Measurements from ENCODE around the gene USP48. TPM values are rescaled to one million over a fixed set of nuclear protein-coding genes. Genes with fewer than 3 reads are reported as not detected.

USP48 gene
- total and polyA plus RNA-seq, 3 experiments from 2014 or later = 41.4 to 61.5 (median 60.6) TPM

DNA sequence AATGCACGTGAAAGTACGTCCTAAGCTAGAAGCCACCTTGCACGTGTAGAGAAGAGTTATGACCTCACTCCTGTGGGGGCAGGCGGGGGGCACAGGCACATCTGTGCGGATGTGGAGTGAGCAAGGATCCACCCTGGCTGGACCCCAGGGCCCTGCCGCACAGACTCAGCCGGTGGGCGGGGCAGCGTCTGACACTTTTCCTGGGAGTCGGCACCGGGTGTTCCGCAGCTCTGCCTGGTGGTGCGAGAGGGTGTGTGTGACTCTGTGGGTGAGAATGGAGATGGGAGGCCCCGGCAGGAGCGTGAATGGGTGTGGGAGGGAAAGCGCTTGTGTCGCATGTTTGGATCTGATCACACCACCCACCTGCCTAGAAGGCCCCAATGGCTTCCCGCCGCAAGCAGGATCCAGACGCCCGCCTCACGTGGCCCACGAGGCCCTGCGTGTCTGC, 143.3 kb downstream of the USP48 start:
- H3K4me1 ChIP-seq (ENCODE audit: insufficient read depth, low read length) = no peaks in the 10 kb centered on the region
- Mint-ChIP-seq H3K9me3 (no peaks in the 10 kb centered on the region), H3K4me1 (no peaks in the 10 kb centered on the region), H3K36me3 (no peaks in the 10 kb centered on the region), H3K27ac (peak overlapping the region in 1 of 8 donors; percentile 82), H3K4me3 (no peak overlapping the region), H3K27me3 (peaks cover 5 to 38% of the 10 kb centered on the region in 2 donors)
- CTCF ChIA-PET = interaction anchor here (1.0 kb wide), 1 partner anchor 19 kb away, joined by 3 read pairs; no protein-coding TSS in a partner anchor
- H3K27me3 ChIP-seq (ENCODE audit: insufficient read depth, low read length, poor library complexity, severe bottlenecking) = no peaks in the 10 kb centered on the region
- H3K27ac ChIP-seq (ENCODE audit: low read depth, low read length) = peak overlapping the region; percentile 74
- H3K36me3 ChIP-seq (ENCODE audit: insufficient read depth, low read length) = no peaks in the 10 kb centered on the region
- POLR2A ChIA-PET = no interaction called here
- H3K9me3 ChIP-seq (ENCODE audit: low read length) = no peaks in the 10 kb centered on the region
- DNase-seq = no peak
- no peak overlapping the region for H3K4me3 ChIP-seq (ENCODE audit: low read length)

DNA sequence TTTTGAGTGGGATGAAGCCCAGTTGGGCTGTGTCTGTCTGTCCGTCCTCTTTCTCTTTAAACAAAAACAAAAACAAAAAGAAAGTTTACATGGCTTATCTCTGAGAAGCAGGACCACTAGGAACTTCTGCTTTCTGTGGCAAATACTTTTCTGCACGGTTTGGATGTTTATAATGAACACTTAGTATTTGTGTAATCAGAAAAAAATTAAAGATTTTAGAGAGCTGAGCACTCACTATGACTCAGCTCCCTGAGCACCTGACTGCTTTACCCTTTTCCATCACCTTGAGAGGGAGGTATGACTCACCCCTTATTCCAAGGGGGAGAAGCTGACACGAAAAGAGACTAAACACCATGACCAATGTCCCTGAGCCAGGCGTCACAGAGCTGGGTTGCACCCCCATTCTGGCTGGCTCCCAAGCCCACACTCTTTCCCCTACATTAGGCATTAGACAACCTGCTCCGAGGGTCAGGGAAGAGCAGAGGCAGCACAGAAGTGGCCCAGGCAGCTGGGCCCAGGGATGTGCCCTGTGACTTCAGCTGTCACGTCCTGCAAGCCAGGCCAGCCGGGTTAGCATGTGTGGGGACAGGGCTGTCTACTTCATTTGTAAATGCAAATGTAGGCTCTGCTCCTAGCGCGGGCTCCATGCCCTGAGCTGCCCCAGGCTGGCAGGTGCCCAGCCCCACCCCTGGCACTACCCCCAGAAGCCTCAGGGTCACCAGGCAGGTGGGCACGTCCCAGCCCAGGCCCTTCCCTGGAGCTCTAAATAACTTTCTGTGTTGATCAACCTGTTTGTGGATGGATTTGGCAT, 144.2 kb downstream of the USP48 start:
- POLR2A ChIA-PET = no interaction called here
- H3K9me3 Mint-ChIP-seq = no peaks in the 10 kb centered on the region
- Histone ChIP-seq H3K36me3 (ENCODE audit: insufficient read depth, low read length) (no peaks in the 10 kb centered on the region), H3K4me1 (ENCODE audit: insufficient read depth, low read length) (no peaks in the 10 kb centered on the region), H3K27ac (ENCODE audit: low read depth, low read length) (peak overlapping the region; percentile 74), H3K4me3 (ENCODE audit: low read length) (no peak overlapping the region), H3K27me3 (ENCODE audit: insufficient read depth, low read length, poor library complexity, severe bottlenecking) (no peaks in the 10 kb centered on the region), H3K9me3 (ENCODE audit: low read length) (no peaks in the 10 kb centered on the region)
- no peak overlapping the region for H3K27ac Mint-ChIP-seq
- no peak overlapping the region for H3K4me3 Mint-ChIP-seq
- no peaks in the 10 kb centered on the region for H3K36me3 Mint-ChIP-seq
- CTCF ChIA-PET = interaction anchor here (1.0 kb wide), 1 partner anchor 20 kb away, joined by 3 read pairs; no protein-coding TSS in a partner anchor
- H3K27me3 Mint-ChIP-seq = peaks cover 5 to 31% of the 10 kb centered on the region in 2 donors
- no peaks in the 10 kb centered on the region for H3K4me1 Mint-ChIP-seq
- no peak for DNase-seq

DNA sequence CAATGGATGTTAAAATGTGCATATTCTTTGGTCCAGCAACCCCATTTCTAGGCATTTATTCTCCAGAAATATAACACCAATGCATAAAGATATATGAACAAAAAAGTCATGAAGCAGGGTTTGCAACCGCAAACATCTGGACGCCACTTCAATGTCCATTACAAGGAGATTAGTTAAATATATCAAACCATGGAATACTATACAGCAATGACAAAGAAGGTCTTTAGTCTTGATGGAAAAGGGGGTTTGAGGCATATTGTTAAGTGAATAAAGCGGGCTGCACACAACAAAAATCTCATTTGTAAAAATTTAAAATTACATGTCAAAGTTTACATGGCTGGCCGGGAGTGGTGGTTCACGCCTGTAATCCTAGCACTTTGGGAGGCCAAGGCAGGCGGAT, 145.4 kb downstream of the USP48 start:
- no peaks in the 10 kb centered on the region for H3K4me1 ChIP-seq (ENCODE audit: insufficient read depth, low read length)
- CTCF ChIA-PET = no interaction called here
- no peak overlapping the region for H3K4me3 Mint-ChIP-seq

DNA sequence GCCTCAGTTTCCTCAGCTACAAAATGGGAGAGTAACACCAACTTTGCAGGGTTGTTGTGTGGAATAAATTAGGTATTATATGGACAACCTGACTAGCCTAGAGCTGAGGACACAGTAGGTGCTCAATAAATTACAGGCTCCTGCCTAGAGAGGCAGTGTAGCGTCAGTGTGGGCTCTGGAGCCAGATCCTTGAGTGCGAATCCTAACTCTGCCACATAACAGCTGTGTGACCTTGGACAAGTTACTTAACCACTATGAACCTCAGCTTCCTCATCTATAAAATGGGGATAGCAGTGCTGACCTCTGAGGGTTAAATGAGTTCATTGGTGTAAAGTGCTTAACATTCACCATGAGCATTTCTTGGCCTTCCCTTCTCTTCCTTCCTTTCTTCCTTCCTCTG, 146.9 kb downstream of the USP48 start:
- Histone ChIP-seq H3K4me3 (ENCODE audit: low read length) (no peak overlapping the region), H3K9me3 (ENCODE audit: low read length) (no peaks in the 10 kb centered on the region), H3K4me1 (ENCODE audit: insufficient read depth, low read length) (no peaks in the 10 kb centered on the region), H3K27ac (ENCODE audit: low read depth, low read length) (no peak overlapping the region), H3K27me3 (ENCODE audit: insufficient read depth, low read length, poor library complexity, severe bottlenecking) (no peaks in the 10 kb centered on the region), H3K36me3 (ENCODE audit: insufficient read depth, low read length) (no peaks in the 10 kb centered on the region)
- H3K27ac Mint-ChIP-seq = no peak overlapping the region
- no peaks in the 10 kb centered on the region for H3K9me3 Mint-ChIP-seq
- H3K36me3 Mint-ChIP-seq = no peaks in the 10 kb centered on the region
- no peak overlapping the region for H3K4me3 Mint-ChIP-seq
- POLR2A ChIA-PET = no interaction called here
- peaks cover 0 to 19% of the 10 kb centered on the region in 2 donors for H3K27me3 Mint-ChIP-seq
- no peak for DNase-seq
- CTCF ChIA-PET = no interaction called here
- H3K4me1 Mint-ChIP-seq = no peaks in the 10 kb centered on the region

More for the DNA sequence above, 145.4 kb downstream of the USP48 start:
- Histone ChIP-seq H3K27ac (ENCODE audit: low read depth, low read length) (peak overlapping the region; percentile 74), H3K4me3 (ENCODE audit: low read length) (no peak overlapping the region), H3K27me3 (ENCODE audit: insufficient read depth, low read length, poor library complexity, severe bottlenecking) (no peaks in the 10 kb centered on the region), H3K36me3 (ENCODE audit: insufficient read depth, low read length) (no peaks in the 10 kb centered on the region), H3K9me3 (ENCODE audit: low read length) (no peaks in the 10 kb centered on the region)
- POLR2A ChIA-PET = no interaction called here
- Mint-ChIP-seq H3K4me1 (no peaks in the 10 kb centered on the region), H3K9me3 (no peaks in the 10 kb centered on the region), H3K27me3 (peaks cover 4 to 25% of the 10 kb centered on the region in 2 donors), H3K27ac (no peak overlapping the region), H3K36me3 (no peaks in the 10 kb centered on the region)
- DNase-seq = no peak

- Histone ChIP-seq H3K27me3 (ENCODE audit: insufficient read depth, low read length, poor library complexity, severe bottlenecking) (no peaks in the 10 kb centered on the region), H3K4me3 (ENCODE audit: low read length) (no peak overlapping the region), H3K27ac (ENCODE audit: low read depth, low read length) (peak overlapping the region; percentile 16), H3K4me1 (ENCODE audit: insufficient read depth, low read length) (no peaks in the 10 kb centered on the region), H3K9me3 (ENCODE audit: low read length) (no peaks in the 10 kb centered on the region), H3K36me3 (ENCODE audit: insufficient read depth, low read length) (no peaks in the 10 kb centered on the region)
- POLR2A ChIA-PET = no interaction called here
- Mint-ChIP-seq H3K36me3 (no peaks in the 10 kb centered on the region), H3K4me1 (no peaks in the 10 kb centered on the region), H3K27me3 (peaks cover 1 to 19% of the 10 kb centered on the region in 2 donors), H3K9me3 (no peaks in the 10 kb centered on the region), H3K27ac (no peak overlapping the region), H3K4me3 (no peak overlapping the region)
- CTCF ChIA-PET = no interaction called here
- DNase-seq = no peak
These were observed 148.0 kb downstream of the USP48 start for GRCh38 chr1:21634806-21635535.

GRCh38 chr1:21633992-21634805, 148.8 kb downstream of the USP48 start:
- POLR2A ChIA-PET = no interaction called here
- DNase-seq = no peak
- Histone ChIP-seq H3K4me1 (ENCODE audit: insufficient read depth, low read length) (no peaks in the 10 kb centered on the region), H3K36me3 (ENCODE audit: insufficient read depth, low read length) (no peaks in the 10 kb centered on the region), H3K4me3 (ENCODE audit: low read length) (no peak overlapping the region), H3K9me3 (ENCODE audit: low read length) (no peaks in the 10 kb centered on the region), H3K27me3 (ENCODE audit: insufficient read depth, low read length, poor library complexity, severe bottlenecking) (no peaks in the 10 kb centered on the region), H3K27ac (ENCODE audit: low read depth, low read length) (no peak overlapping the region)
- CTCF ChIA-PET = no interaction called here
- Mint-ChIP-seq H3K9me3 (no peaks in the 10 kb centered on the region), H3K4me3 (no peak overlapping the region), H3K27me3 (peaks cover 1 to 24% of the 10 kb centered on the region in 2 donors), H3K36me3 (no peaks in the 10 kb centered on the region), H3K4me1 (no peaks in the 10 kb centered on the region), H3K27ac (no peak overlapping the region)

DNA sequence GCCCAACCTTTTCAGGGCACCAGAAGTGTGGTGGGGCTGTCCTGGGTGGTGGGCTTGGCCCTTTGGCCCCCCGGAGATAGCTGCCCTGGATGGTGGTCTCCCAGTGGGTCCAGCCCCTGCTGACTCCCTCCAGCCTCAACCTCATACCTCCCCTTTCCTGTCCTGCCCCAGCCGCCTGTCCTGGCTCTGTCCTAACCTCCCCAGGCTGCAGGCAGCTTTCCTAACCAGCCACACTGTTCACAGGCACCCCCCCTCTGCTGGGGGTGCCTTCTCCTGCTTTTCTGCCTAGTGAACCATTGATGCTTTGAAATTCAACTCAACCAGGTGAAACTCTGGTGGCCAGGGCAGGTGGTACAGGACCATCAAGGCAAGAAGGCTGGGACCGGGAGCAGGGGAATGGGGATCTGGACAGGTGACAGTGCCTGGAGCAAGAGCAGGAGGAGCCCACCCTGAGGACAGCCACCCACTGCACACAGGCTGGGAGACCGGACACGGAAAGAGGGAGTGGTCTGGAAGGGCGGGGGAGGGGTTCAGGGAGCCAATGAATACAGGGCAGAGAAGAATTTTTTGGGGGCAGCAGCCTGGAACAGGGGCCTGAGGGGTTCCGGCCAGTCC, 149.7 kb downstream of the USP48 start:
- H3K36me3 Mint-ChIP-seq = no peaks in the 10 kb centered on the region
- ChIA-PET CTCF (no interaction called here), POLR2A (no interaction called here)
- no peaks in the 10 kb centered on the region for H3K4me1 Mint-ChIP-seq
- DNase-seq = no peak
- H3K9me3 ChIP-seq (ENCODE audit: low read length) = no peaks in the 10 kb centered on the region
- H3K36me3 ChIP-seq (ENCODE audit: insufficient read depth, low read length) = no peaks in the 10 kb centered on the region
- H3K27ac Mint-ChIP-seq = no peak overlapping the region
- H3K4me3 ChIP-seq (ENCODE audit: low read length) = no peak overlapping the region
- H3K27me3 ChIP-seq (ENCODE audit: insufficient read depth, low read length, poor library complexity, severe bottlenecking) = no peaks in the 10 kb centered on the region
- H3K4me3 Mint-ChIP-seq = no peak overlapping the region
- no peaks in the 10 kb centered on the region for H3K9me3 Mint-ChIP-seq
- peaks cover 1 to 24% of the 10 kb centered on the region in 2 donors for H3K27me3 Mint-ChIP-seq
- no peaks in the 10 kb centered on the region for H3K4me1 ChIP-seq (ENCODE audit: insufficient read depth, low read length)
- H3K27ac ChIP-seq (ENCODE audit: low read depth, low read length) = peak overlapping the region; percentile 65
